CD4-positive, alpha-beta T cell treated with Interleukin-15 for 4 hours (primary cell): ENCODE results near the gene NBPF1.
"Not testable (repeated sequence)": the region's sequence is repeated elsewhere in the genome, so short reads cannot be mapped to it uniquely, and the experiment has no call there.

ENCODE experiments used
- DNase-seq: peaks from one replicate; pipeline ENCODE4 v3.0.0-alpha.2; 2020; ENCODE audit warnings: low spot score

Gene NBPF1

GRCh38 chr1:16621681-16622315 is 8.4 kb upstream of the NBPF1 start:
- not testable (repeated sequence) for DNase-seq

GRCh38 chr1:16621300-16621658 is 7.9 kb upstream of the NBPF1 start:
- no peak for DNase-seq

GRCh38 chr1:16619803-16620501 is 6.6 kb upstream of the NBPF1 start:
- not testable (repeated sequence) for DNase-seq

GRCh38 chr1:16618719-16619118 is 5.4 kb upstream of the NBPF1 start:
- no peak for DNase-seq

GRCh38 chr1:16617778-16618580 is 4.6 kb upstream of the NBPF1 start:
- DNase-seq: no peak

GRCh38 chr1:16617114-16617631 is 3.8 kb upstream of the NBPF1 start:
- no peak for DNase-seq

GRCh38 chr1:16615253-16616252 is 2.2 kb upstream of the NBPF1 start:
- DNase-seq: no peak

GRCh38 chr1:16614361-16615252 is 1.2 kb upstream of the NBPF1 start:
- no peak for DNase-seq

GRCh38 chr1:16612332-16613172 is 812 bp downstream of the NBPF1 start:
- DNase-seq: peak; percentile 20

- DNase-seq: not testable (repeated sequence)
Measured at GRCh38 chr1:16611981-16612331, 1.4 kb downstream of the NBPF1 start.

- DNase-seq: not testable (repeated sequence)
Measured at GRCh38 chr1:16611164-16611563, 2.2 kb downstream of the NBPF1 start.

- DNase-seq: not testable (repeated sequence)
Measured at GRCh38 chr1:16610553-16610952, 2.8 kb downstream of the NBPF1 start.

- not testable (repeated sequence) for DNase-seq
Measured at GRCh38 chr1:16609761-16610160, 3.6 kb downstream of the NBPF1 start.

- no peak for DNase-seq
Measured at GRCh38 chr1:16608838-16609560, 4.4 kb downstream of the NBPF1 start.

- DNase-seq: not testable (repeated sequence)
Measured at GRCh38 chr1:16607853-16608815, 5.2 kb downstream of the NBPF1 start.

- no peak for DNase-seq
Measured at GRCh38 chr1:16607433-16607851, 5.9 kb downstream of the NBPF1 start.

- DNase-seq: not testable (repeated sequence)
Measured at GRCh38 chr1:16606666-16607432, 6.5 kb downstream of the NBPF1 start.
